PC-9 (cell line): ENCODE measurements around the gene AGRN. TPM values are rescaled to one million over a fixed set of nuclear protein-coding genes. Genes with fewer than 3 reads are reported as not detected.
A peak's percentile ranks its signal among the peaks of the same experiment; 100 is the strongest.

Experiments used
- BruUV-seq: library from RNA; stranded (reverse); fragments of 400-500 nt; replicated peaks from 2 replicates; lab custom pipeline; 2021; lab: Mats Ljungman, UMichigan
- CTCF ChIA-PET: fragments of 300-600 bp; sonication (Branson Sonifier 250); formaldehyde crosslinking; loops from one replicate; lab custom pipeline; 2022; ENCODE audit warnings: antibody characterized with exemption; lab: Charles Lee
- POLR2A ChIA-PET: fragments of 300-600 bp; sonication (Branson Sonifier 250); formaldehyde crosslinking; loops from one replicate; lab custom pipeline; 2022; ENCODE audit warnings: antibody characterized with exemption; ENCODE audit not compliant: unreplicated experiment; lab: Charles Lee
- DNase-seq, 2 experiments: peaks; one replicate each; pipeline versions ENCODE4 v3.0.0 to v3.0.0-alpha.2; 2015 to 2022; ENCODE audit warnings: mixed read lengths in 1 of 2
- H2AFZ ChIP-seq: fragments of 200-600 bp; sonication (generic); 2 replicates; pipeline ENCODE4 v1.8.1; 2017; ENCODE audit warnings: antibody characterized with exemption
- H3F3A ChIP-seq: fragments of 200-600 bp; sonication (generic); 2 replicates; pipeline ENCODE4 v1.8.1; 2017; ENCODE audit warnings: antibody characterized with exemption, mild to moderate bottlenecking, low read depth; ENCODE audit not compliant: insufficient read depth
- H3K27ac ChIP-seq: fragments of 200-600 bp; sonication (generic); 2 replicates; pipeline ENCODE4 v1.6.1; 2016; ENCODE audit warnings: mixed run types
- H3K27me3 ChIP-seq: fragments of 200-600 bp; sonication (generic); 2 replicates; pipeline ENCODE4 v1.6.1; 2016; ENCODE audit warnings: low read depth, mixed run types; ENCODE audit not compliant: insufficient read depth
- H3K36me3 ChIP-seq: fragments of 200-600 bp; sonication (generic); 2 replicates; pipeline ENCODE4 v1.6.1; 2016; ENCODE audit warnings: low read depth, mixed run types
- H3K4me1 ChIP-seq: fragments of 200-600 bp; sonication (generic); replicated peaks from 2 replicates; pipeline ENCODE4 v1.6.1; 2016; ENCODE audit warnings: mixed run types; ENCODE audit not compliant: insufficient read depth
- H3K4me2 ChIP-seq: fragments of 200-600 bp; sonication (generic); 2 replicates; pipeline ENCODE4 v1.6.1; 2017; ENCODE audit warnings: mixed run types
- H3K4me3 ChIP-seq: fragments of 200-600 bp; sonication (generic); 2 replicates; pipeline ENCODE4 v1.6.1; 2016; ENCODE audit warnings: mixed run types
- H3K79me2 ChIP-seq: fragments of 200-600 bp; sonication (generic); 2 replicates; pipeline ENCODE4 v1.6.1; 2017; ENCODE audit warnings: low read depth, mixed run types
- H3K9me2 ChIP-seq: fragments of 200-600 bp; sonication (generic); 2 replicates; pipeline ENCODE4 v1.8.1; 2017; ENCODE audit warnings: mild to moderate bottlenecking; ENCODE audit not compliant: insufficient read depth
- H3K9me3 ChIP-seq: fragments of 200-600 bp; sonication (generic); 2 replicates; pipeline ENCODE4 v1.8.1; 2016; ENCODE audit warnings: low read depth; ENCODE audit not compliant: insufficient read depth
- H4K20me1 ChIP-seq: fragments of 200-600 bp; sonication (generic); 2 replicates; pipeline ENCODE4 v1.8.1; 2017; ENCODE audit not compliant: insufficient read depth
- CTCF ChIP-seq: fragments of 200-600 bp; sonication (generic); conservative IDR thresholded peaks from 2 replicates; pipeline ENCODE4 v1.6.1; 2017; ENCODE audit warnings: mixed run types, antibody characterized with exemption, mild to moderate bottlenecking, moderate library complexity
- EZH2 ChIP-seq: fragments of 200-600 bp; sonication (generic); IDR thresholded peaks from 2 replicates; pipeline ENCODE4 v1.8.0; 2017; ENCODE audit warnings: antibody characterized with exemption, low read depth
- intact Hi-C: fragments of 100-400 bp; cut with micrococcal nuclease; formaldehyde crosslinking; loops from one replicate; pipeline ENCODE4 v1.10.0; 2022; ENCODE audit not compliant: unreplicated experiment
- total RNA-seq: library from RNA; stranded (reverse); gene quantifications from 2 replicates; pipeline ENCODE4 v1.2.3, GENCODE V29; 2021

AGRN gene
- total RNA-seq, 1 experiment from 2014 or later, result 278 TPM

- peak overlapping the region; percentile 86 for H3K4me3 ChIP-seq
- CTCF ChIA-PET, result interaction anchor here (0.5 kb wide), 1 partner anchor 79 kb away, joined by 3 read pairs; no protein-coding TSS in a partner anchor
Measured at GRCh38 chr1:1069711-1070676, 50.1 kb downstream of the AGRN start.

DNA sequence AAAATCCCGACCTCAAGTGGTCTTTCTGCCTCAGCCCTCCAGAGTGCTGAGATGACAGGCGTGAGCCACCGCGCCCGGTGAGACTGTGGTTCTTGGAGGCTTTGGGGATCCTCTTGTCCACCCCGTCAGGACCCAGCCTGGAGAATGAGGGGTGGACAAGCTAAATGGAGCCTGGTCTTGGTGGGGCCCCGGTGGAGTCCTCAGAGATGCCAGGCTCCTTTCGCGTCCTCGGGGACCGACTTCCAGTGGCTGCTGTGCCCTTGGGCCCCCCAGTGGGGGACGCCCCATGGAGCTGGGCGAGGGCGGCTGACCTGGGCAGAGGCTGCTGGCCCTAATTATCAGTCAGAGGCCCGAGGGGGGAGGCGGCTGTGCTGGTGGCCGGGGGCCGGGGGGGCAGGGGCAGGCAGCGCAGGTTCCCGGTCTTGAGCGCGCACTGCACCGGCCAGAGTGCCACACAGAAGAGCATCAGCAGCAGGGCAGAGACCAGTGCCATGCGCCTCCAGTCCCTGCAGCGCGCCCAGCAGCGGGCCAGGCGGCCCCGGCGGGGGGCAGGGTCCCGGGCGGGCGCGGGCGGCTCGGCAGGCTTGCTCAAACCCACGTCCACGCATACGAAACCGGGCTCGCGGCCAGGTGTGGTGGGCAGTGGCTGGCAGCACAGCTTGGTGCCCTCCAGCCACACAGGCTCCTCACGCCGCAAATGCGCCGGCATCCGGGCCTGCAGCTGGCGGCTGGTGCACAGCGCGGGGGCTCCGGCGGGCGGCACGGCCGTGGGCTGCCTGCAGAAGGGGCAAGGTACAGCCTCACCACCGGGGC lies 51.8 kb downstream of the AGRN start:
- ChIA-PET POLR2A (no interaction called here), CTCF (no interaction called here)
- H3K27ac ChIP-seq, result peak overlapping the region; percentile 97
- H3K79me2 ChIP-seq, result peaks cover 33% of the 10 kb centered on the region
- H3K4me3 ChIP-seq, result no peak overlapping the region
- peaks cover 59% of the 10 kb centered on the region for H3K4me1 ChIP-seq
- BruUV-seq, result no TSS peak
- no peaks in the 10 kb centered on the region for H4K20me1 ChIP-seq
- H3K27me3 ChIP-seq, result no peaks in the 10 kb centered on the region
- no peak overlapping the region for H2AFZ ChIP-seq
- no peak for DNase-seq
- H3K9me2 ChIP-seq, result no peaks in the 10 kb centered on the region
- H3K9me3 ChIP-seq, result no peaks in the 10 kb centered on the region
- H3K4me2 ChIP-seq, result peak overlapping the region; percentile 92; the same call in 1 of the 2 replicates
- no peaks in the 10 kb centered on the region for H3K36me3 ChIP-seq
- intact Hi-C loops, result loop anchor here (5.0 kb wide), 2 partner anchors 49 to 69 kb away; partner anchors contain the start of genes AGRN and HES4
- peaks cover 61% of the 10 kb centered on the region for H3F3A ChIP-seq
- TF ChIP-seq CTCF (no peak), EZH2 (no peak)

More at GRCh38 chr1:1069711-1070676, 50.1 kb downstream of the AGRN start:
- Histone ChIP-seq H3K36me3 (no peaks in the 10 kb centered on the region), H2AFZ (no peak overlapping the region; the same call in 1 of the 2 replicates), H3F3A (peaks cover 71% of the 10 kb centered on the region), H3K79me2 (peaks cover 33% of the 10 kb centered on the region), H3K4me1 (peaks cover 52% of the 10 kb centered on the region), H3K27me3 (no peaks in the 10 kb centered on the region), H3K9me3 (no peaks in the 10 kb centered on the region), H3K9me2 (no peaks in the 10 kb centered on the region), H4K20me1 (no peaks in the 10 kb centered on the region), H3K4me2 (peak overlapping the region; percentile 76), H3K27ac (peak overlapping the region; percentile 87)
- DNase-seq, result peak; percentile 86 to 88
- intact Hi-C loops, result loop anchor here (5.0 kb wide), 2 partner anchors 48 to 68 kb away; partner anchors contain the start of genes AGRN and HES4
- TF ChIP-seq EZH2 (no peak), CTCF (no peak)
- no TSS peak for BruUV-seq
- POLR2A ChIA-PET, result no interaction called here

DNA sequence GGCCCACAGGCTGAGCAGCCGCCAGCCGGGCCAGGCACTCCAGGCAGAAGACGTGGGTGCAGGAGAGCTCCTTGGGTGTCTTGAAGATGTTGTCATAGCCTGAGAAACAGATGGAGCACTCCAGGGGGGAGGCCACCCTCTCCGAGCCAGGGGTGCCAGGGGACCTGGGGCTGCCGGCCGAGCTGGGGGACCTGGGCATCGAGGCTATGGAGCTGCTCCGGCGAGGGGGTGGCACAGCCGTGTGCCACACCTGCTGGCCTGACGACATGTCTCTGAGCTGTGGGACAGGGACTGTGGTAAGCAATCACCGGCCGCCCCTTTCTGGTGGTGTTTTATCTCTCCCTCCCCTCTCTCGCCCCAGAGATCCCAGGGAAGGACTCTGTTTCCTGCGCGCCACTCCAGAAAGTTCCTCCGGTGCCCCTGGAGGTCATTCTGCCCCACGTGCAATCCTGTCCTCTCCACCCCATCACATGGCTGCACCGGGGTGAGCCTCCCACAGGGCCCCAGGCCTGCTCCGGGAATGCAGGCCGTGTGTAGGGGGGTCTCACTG lies 52.5 kb downstream of the AGRN start:
- no peak for DNase-seq
- peak overlapping the region; percentile 59 for H3K4me3 ChIP-seq
- no peaks in the 10 kb centered on the region for H3K27me3 ChIP-seq
- ChIA-PET CTCF (interaction anchor here (0.6 kb wide), 2 partner anchors 83 to 192 kb away, joined by 3 to 14 read pairs; no protein-coding TSS in a partner anchor), POLR2A (no interaction called here)
- H3K27ac ChIP-seq, result peak overlapping the region; percentile 97
- BruUV-seq, result no TSS peak
- H3F3A ChIP-seq, result peaks cover 56% of the 10 kb centered on the region
- no peak overlapping the region for H2AFZ ChIP-seq
- TF ChIP-seq CTCF (no peak), EZH2 (no peak)
- H3K4me2 ChIP-seq, result peak overlapping the region; percentile 92
- H3K9me2 ChIP-seq, result no peaks in the 10 kb centered on the region
- intact Hi-C loops, result loop anchor here (5.0 kb wide), 2 partner anchors 50 to 70 kb away; partner anchors contain the start of genes AGRN and HES4
- H3K9me3 ChIP-seq, result no peaks in the 10 kb centered on the region
- peaks cover 55% of the 10 kb centered on the region for H3K4me1 ChIP-seq
- peaks cover 32% of the 10 kb centered on the region for H3K79me2 ChIP-seq
- H4K20me1 ChIP-seq, result no peaks in the 10 kb centered on the region
- no peaks in the 10 kb centered on the region for H3K36me3 ChIP-seq
